Endothelial cell of umbilical vein (primary cell): ENCODE results near the gene RSPO1.

ENCODE experiments used
- CTCF ChIP-seq, 2 donors: IDR thresholded peaks; 1 replicate in 1 of 2; 2 replicates in 1 of 2; pipeline ENCODE4 v1.5.1; 2011; ENCODE audit warnings: low read length in 2 of 2, mild to moderate bottlenecking in 2 of 2, moderate library complexity in 2 of 2, control low read depth in 1 of 2, inconsistent platforms in 1 of 2, low read depth in 1 of 2; ENCODE audit not compliant: insufficient read depth in 1 of 2; ENCODE audit errors: extremely low read depth in 1 of 2
- EZH2 ChIP-seq: IDR thresholded peaks from 2 replicates; pipeline ENCODE4 v1.6.1; 2012; ENCODE audit warnings: borderline replicate concordance, low read depth, mild to moderate bottlenecking, moderate library complexity, low read length, inconsistent platforms; ENCODE audit not compliant: severe bottlenecking
- FOS ChIP-seq: IDR thresholded peaks from 2 replicates; pipeline ENCODE4 v1.6.1; 2011; ENCODE audit warnings: mild to moderate bottlenecking, low read length, moderate library complexity, borderline replicate concordance; ENCODE audit not compliant: insufficient read depth
- JUN ChIP-seq: IDR thresholded peaks from 2 replicates; pipeline ENCODE4 v1.6.1; 2011; ENCODE audit warnings: borderline replicate concordance, low read depth; ENCODE audit not compliant: insufficient read length, insufficient read depth
- MAX ChIP-seq: IDR thresholded peaks from 2 replicates; pipeline ENCODE4 v1.6.1; 2011; ENCODE audit not compliant: insufficient read depth, insufficient read length
- POLR2A ChIP-seq: IDR thresholded peaks from 2 replicates; pipeline ENCODE4 v1.6.1; 2012; ENCODE audit warnings: low read depth, mild to moderate bottlenecking, control low read depth, low read length
- POLR2AphosphoS5 ChIP-seq: IDR thresholded peaks from 2 replicates; pipeline ENCODE4 v1.6.1; 2012; ENCODE audit warnings: low read depth, mild to moderate bottlenecking, control low read depth, low read length, moderate library complexity; ENCODE audit not compliant: insufficient read depth

GRCh38 chr1:37630426-37631028 lies 4.2 kb downstream of the RSPO1 start:
- no peak for TF ChIP-seq EZH2
- no peak for TF ChIP-seq CTCF (IDR thresholded peaks at IDR 0.05; ENCODE audit: extremely low read depth in 1 of 2, insufficient read depth in 1 of 2, low read depth in 1 of 2, low read length in 2 of 2)
- TF ChIP-seq MAX = no peak
- TF ChIP-seq POLR2A = no peak
- no peak for TF ChIP-seq FOS
- TF ChIP-seq POLR2AphosphoS5 = no peak
- TF ChIP-seq JUN = no peak
